Measurements from ENCODE around the gene IRF4.
"Not testable (repeated sequence)": the region's sequence is repeated elsewhere in the genome, so short reads cannot be mapped to it uniquely, and the experiment has no call there.

The IRF4 gene

DNA sequence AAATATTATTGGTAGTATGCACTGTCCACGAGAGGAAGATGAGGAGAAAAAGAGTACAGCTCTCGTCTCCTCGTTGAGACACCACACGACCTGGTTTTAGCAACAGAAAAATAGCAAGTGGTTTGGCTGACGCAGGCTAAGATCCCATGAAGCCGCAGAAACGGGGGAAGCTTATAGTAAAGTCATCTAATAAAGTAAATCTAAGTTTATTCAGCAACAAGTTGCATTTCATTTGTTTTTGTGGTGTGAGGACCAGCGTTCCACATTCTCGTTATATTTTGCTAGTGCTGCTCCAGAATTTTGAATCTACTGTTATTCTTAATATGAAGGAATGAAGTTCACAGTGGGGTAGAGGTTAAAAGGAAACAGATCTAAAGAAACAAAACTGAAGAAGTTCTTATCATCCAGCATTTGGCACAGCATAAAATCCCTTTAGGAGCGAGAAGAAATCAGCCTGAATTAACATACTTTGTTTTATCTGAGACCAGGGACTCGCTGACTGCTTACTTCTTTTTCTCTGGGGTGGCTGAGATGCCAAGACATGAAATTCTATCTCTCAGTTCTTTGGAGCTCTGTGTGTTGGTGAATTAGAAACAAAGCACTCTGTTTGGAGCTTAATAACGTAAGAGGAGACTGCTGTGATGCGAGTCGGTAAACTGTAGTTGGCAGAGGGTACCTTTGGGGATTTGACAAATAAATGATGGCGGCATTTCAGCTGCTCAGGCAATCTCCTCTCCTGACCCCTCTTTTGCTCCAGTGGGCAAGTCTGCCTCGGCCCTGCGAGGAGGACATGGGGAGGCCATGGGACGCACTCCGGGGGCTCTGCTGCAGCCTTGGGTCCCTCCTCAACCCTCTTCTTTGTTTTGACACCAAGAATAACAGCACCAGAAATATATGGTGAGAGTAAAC, 24.9 kb upstream of the IRF4 start:
- no peak for DNase-seq (ENCODE audit: low spot score)

DNA sequence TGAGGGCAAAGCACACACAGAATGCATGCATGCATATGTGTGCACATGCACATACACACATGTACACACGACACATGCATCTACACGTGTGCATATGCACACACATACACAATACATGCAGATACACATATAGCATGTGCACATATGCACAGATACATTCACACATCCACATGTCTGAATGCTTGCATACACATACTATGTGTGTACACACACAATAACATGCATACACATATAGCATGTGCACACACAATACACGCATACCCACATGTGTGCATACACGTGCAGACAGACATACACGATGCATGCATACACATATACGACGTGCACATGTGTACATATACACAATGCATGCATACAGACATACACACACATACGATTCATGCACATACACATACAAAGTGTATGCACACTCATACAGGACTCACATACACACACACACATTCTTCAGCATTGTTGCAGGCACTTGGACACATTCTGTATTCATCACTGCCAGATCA, 24.2 kb upstream of the IRF4 start:
- no peak for DNase-seq (ENCODE audit: low spot score)

DNA sequence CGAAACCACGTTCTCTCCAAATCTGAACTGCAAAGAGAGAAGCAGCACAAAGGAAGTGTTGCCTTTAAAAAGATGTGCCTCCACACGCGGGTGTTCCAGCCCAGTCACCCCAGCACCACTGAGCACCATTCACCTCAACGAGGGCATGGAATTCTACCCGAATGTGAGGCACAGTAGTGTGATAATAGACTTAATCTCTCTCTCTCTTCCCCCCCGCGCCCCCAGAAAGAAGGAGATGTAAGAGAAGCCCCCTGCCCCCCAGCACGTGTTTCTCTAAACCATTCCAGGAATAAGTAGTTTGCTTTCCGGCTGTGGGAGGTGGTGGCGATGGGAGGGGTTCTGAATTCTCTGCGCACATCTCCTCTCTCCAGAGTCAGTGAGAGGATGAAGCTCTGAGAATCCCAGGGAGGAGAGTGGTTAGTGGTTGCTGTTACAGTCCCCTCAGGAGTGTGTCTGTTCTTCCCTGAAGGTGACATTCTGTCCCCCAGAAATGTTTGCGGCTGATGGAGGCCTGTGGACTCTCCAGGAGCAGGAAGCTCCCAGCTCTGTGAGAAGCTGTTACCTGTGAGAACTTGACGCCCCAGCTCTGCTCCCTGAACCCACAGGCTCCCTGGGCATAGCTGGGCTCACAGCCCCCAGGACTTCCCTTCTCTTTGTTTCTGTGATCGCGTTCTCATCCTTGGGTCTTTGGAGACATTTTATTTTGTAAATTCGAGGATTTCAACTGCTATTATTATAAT, 23.5 kb upstream of the IRF4 start:
- no peak for DNase-seq (ENCODE audit: low spot score)

DNA sequence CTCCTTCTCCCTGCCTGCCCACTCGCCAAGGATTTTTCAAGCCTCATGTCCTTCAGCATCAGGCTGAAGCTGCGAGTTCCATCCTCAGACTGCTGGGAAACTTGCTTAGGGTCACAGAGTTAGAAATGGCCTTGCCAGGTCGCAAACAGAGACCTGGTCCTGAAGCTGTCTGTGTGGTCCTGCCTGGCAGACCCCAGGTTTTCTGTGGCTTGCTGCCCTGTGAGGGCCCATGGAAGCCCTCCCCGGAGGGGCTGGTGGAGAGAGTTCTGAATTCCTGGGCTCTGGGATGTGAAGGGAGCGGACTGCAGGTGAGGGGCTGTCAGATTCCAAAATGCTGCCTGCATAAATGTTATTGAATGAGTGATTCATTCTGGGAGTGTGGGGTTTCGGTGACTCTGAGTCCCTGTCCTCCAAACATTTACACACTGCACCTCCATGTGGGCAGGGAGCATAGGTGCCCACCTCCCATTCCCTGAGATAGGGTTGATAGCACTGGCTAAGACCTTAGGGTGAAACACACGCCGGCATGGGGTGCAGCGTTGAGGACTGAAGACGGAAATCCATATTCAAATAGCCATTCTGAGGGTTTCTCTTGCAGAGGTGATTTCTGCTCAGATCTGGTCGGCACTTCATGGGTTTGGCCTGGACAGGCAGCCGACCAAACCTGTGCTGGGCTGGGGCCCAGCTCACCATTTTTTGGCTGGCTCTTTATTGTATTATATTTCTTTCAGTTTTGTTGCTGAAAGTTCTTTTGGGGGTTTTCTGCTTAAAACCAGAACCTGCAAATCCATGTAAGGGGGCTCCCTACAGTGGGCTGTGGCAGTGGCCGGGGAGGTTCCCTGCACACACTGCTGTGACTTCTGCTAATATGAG, 21.8 kb upstream of the IRF4 start:
- no peak for DNase-seq (ENCODE audit: low spot score)

DNA sequence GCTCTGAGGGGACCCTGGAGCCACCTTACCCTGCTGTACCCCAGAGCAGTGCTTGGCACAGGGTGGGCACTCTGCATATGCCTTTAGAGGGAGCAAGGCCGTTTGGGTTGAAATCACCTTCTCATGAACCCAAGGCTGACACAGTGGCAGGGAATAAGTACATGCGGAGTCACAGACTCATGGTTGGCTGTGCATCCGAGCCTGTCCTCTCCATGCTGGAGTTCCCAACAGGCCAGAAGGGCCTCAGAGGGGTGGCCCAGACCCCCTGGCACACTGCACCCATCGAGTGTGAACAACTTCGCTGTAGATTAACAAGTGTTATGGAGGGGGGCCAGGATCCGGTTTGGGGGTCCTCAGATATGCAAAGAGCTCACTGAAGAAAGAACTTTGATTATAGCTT, 21.0 kb upstream of the IRF4 start:
- DNase-seq (ENCODE audit: low spot score): no peak

DNA sequence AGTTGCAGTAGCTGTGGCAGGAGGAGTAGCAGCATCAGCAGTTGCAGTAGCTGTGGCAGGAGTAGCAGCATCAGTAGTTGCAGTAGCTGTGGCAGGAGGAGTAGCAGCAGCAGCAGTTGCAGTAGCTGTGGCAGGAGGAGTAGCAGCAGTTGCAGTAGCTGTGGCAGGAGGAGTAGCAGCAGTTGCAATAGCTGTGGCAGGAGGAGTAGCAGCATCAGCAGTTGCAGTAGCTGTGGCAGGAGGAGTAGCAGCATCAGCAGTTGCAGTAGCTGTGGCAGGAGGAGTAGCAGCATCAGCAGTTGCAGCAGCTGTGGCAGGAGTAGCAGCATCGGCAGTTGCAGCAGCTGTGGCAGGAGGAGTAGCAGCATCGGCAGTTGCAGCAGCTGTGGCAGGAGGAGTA, 19.7 kb upstream of the IRF4 start:
- DNase-seq (ENCODE audit: low spot score): not testable (repeated sequence)

DNA sequence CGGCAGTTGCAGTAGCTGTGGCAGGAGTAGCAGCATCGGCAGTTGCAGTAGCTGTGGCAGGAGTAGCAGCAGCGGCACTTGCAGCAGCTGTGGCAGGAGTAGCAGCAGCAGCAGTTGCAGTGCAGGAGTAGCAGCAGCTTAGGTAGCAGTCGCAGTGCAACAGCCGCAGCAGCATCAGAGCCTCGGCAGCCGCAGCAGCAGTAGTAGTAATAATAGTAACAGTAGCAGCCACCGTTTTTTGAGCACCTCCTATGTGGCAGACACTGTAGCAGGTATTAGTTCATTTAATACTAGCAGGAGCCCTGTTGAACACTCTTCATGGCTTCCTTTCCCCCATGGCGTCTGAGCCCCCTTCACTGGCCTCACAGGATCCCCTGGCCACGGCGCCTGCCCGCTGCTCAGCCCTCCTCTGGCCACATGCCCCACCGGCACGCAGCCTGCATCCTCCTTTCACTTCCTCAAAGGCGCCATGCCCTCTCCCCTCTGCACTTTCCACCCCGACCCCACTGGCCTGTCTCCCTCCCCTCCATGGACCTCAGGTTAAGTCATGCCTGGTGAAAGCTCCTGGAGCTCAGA, 19.1 kb upstream of the IRF4 start:
- DNase-seq (ENCODE audit: low spot score): no peak

DNA sequence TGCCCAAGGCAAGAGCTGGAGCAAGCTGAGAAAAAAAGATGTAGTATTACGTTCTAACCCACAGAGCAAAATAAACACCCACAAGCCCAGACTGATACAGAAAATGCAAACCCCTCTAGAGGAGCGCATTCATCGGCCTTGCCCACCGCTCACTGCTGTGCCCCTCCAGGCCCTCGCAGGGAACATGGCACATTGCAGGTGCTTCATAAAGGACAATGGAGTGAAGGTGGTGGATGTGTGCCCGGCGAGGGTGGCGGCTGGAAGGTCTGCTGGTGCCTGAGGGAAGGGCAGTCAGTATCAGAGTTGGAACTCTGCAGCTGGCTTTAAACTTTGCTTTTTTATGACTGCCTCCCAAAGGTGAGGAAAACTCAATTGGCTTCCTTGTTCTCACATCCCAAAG, 18.5 kb upstream of the IRF4 start:
- DNase-seq (ENCODE audit: low spot score): no peak

DNA sequence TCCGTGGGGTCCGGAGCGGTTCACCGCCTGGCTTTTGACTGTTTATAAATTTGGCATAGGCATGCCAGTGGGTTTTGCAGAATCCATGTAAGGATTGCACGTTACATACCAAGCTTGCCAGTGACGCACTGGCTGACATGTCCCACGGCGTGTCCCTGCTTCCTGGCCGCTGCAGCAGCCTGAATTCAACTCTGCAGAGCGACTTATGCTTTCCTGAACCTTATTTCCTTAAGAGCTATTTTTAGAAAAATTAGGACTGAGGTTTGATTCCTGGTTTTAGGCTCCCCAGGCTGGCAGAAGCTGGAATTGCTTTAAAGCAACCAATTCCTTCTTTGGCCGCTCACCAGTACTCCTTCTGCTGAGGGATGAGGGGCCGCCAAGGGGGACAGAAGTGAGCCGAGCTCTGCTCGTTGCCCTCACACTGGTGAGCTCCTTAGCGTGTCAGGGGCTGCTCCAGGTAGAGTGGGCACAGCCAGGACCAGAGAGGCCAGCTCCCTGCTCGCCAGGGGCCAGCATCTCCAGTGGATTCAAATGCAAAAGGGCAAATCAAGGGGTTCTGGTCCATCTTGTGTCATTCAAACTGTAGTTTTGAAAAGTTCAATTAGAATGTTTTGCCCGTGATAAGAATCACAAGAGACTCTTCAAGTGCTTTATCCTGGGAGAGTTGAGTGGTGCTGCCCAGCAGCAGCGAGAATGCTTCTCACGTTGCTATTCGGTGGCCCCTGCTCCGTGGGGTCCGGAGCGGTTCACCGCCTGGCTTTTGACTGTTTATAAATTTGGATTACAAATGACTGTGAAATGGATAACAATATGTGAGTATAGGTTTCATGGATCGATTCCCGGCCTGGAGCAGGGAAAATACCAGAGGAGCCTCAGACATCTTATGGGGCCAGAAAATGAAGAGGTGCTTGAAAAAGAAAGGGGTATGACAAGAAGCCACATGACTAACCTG, 17.5 kb upstream of the IRF4 start:
- DNase-seq (ENCODE audit: low spot score): no peak

DNA sequence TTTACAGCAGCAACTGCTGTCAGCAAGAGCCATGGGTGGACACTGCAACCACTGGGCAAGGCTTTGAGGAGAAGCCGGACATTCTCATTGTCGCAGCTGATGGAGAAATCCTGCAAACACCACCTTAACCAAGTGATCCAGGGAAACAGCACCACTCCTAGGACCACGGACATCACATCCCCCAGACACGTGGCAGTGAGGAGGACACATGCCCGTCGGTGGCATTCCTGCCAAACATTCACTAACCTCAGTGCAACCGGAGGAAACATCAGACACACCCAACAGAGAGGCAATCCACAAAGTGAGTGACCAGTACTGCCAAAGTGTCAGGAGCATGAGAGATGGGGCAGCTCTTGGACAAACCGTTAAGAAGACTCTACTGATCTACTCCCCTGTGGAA, 16.6 kb upstream of the IRF4 start:
- no peak for DNase-seq (ENCODE audit: low spot score)

DNA sequence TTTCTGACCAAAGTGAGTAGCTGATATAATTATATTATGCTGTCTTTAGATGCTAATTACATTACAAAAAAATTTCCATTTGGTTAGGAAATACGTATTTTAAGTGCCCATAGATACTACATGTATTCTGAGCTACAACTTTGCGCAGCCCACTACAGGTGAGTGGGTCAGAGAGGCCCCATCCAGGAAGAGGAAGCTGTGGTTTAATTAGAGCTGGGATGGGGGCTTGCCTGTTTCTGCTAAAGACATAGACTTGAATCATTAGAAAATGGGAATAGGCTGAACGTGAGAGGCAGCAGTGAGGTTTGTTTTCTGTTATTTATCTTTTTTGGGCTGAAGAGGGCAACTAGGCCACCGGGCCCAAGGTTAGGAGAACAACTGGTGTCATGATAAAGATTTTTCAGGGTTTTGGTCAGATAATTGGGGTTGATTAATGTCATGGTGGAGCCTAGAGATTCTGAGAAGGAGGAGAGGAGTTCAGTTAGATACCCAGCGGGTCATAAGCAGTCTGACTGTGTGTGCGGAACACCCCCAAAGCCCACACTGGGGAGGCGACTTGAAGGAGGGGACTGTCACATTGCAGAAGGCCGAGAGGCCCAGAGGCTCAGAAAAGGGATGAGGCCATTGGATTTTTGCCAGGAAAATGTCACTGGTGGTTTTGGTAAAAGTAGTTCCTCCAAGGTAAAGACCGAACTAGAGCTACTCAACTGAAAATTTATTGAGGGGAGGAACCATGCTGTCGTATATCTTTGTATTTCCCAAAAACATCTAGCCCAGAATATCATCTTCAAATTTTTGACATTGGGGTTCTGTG, 14.5 kb upstream of the IRF4 start:
- DNase-seq (ENCODE audit: low spot score): no peak

DNA sequence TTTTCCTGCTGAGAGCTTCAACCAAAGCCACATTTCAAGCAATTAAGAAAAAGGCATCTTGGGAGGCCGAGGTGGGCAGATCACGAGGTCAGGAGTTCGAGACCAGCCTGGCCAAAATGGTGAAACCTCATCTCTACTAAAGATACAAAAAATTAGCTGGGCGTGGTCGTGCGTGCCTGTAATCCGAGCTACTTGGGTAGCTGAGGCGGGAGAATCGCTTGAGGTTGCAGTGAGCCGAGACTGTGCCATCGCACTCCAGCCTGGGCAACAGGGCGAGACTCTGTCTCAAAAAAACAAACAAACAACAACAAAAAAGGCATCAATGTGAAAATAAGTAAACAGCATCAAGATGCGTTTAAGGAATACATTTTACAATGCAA, 13.9 kb upstream of the IRF4 start:
- DNase-seq (ENCODE audit: low spot score): not testable (repeated sequence)

DNA sequence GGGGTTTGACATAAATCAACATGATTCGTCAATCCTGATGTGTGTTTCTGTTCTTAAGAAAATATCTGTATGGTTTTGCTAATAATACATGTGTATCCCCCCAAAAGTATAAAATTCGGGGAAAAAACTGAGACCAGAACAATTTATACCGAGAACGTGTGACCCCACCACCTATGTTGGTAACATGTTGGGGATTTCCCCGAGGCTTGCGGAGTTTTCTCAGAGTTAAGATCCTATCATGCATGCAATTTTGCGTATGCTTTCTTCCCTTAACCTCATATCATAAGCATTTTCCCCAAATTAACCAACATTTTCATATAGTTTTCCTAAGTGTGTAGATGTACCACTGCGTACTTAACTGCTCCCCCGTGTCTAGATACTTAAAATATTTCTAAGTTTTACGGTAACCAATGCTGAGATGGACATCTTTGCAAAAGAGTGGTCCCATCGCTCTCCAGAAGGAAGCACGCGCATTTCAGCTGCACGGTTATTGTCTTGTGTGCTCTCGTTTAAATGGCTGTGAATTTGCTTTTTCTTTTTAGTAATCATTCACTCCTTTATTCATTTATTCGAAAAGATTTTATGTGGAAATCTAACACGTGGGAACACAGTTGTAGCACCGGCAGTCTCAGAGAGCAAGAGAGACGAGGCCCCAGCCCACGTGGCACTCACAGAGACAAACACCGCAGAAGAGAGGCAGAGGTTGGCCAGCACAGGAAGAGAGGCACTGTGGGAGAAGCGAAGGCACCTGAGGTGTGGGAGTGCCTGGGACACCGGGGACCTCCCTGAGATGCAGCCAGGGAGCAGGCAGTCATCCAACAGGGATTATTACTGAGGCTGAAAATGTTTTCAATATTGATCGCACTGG, 13.2 kb upstream of the IRF4 start:
- DNase-seq (ENCODE audit: low spot score): no peak

DNA sequence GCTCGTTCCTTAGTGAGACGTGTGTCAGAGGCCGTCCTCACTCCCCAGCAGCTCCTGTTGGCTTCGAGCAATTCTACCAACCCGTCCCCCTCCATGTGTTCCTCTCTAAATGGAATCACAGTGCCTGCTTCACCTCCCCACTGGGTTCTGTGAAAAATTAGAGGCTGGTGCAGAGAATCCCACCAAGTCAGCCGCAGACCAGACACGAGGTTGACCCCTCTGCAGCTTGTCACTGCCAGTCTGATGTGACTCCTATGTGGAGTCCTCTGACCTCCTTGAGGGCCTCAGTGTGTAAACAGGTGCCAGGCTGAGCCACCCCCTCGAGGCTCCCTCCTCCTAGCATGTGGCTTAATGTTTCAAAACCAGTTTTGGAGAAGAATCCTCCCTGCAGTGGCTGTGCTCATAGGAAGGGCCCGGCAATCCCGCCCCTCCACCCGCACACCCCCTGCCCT, 12.6 kb upstream of the IRF4 start:
- no peak for DNase-seq (ENCODE audit: low spot score)

DNA sequence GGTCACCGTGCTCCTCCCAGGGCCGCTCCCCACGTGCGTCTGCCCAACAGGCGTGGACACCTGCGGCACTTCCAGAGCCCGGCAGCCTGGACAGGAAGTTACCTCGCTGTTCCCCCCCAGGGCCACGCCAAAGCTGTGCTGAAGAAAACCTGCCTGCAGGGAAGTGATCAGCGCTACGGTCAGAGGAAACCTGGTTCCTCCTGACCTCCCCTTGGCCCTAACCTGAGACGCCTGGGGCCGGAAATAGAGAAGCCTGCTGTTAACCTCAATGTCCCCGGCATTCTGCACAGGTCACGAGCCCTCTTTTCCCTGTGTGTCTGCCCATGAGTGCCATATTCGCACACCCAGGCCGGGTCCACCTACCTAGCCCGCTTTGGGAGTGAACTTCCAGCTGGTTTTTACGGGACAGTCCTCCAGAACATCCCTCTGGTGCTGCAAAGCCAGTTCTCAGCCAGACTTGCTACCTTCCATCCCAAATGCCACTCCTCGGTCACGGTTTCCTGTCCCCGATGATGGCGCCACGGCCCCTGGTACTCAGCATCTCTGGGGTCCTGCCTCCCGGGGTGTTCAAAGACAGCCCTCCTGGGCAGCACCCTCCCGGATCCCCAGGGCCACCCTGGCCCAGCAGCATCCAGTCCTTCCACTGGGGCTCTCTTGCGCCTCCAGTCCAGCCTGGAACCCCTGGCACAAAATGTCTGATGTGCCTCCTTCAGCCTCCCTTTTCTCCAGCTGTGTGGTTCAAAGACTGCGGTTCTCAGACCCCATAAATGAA, 12.0 kb upstream of the IRF4 start:
- DNase-seq (ENCODE audit: low spot score): no peak

DNA sequence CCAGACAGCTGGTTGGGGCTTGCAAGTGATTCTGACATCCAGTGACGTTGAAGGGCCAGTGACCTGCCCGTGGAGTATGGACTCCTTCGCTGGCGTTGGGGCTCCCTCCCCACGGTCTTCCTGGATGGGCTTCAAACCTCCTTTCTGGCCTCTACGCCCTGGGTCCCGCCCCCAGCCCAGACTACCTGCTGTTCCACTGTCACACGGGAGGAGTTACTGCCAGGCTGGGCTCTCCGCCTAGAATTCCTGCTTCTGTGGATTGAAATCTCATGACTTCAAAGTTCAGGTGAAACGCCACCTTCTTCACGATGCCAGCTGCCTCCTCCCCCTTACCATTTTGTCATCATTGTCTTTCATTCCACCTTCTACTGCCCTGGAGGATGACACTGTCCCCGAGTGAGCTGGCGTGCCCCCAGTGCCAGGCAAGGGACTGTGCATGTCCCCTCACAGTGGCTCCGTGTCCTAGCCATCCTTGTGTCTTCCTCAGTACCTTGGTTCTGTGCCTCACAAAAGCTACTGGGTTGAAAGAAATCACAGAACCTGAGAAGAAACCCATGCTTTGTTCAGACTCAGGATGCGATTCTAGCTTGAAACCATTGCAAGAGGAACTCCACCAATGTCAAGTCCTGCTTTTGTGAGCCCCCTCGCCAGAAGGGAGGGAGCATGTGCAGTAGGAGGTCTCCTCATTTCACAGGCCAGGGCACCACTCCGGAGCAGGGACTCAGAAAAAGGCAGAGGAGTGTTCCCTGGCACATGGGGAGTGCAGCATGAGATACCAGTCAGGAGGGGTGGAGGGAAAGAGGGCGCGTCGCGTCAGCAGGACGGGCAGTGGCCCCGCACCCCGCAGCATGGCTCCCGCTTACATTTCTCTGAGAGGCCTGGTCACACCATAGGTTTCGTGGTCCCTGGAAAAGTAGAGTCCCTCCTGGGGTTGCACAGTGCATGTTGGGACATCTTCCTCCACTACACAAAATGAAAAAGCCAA, 11.0 kb upstream of the IRF4 start:
- no peak for DNase-seq (ENCODE audit: low spot score)

Data from GM03348 (cell line).